Nephron (organoid): ENCODE data around the gene TBX15.

Source experiments
- H3K27ac Mint-ChIP-seq, 3 experiments: 2 replicates each; pipeline ENCODE4 v1.8.0; 2020; ENCODE audit warnings: mixed read lengths in 3 of 3, mild to moderate bottlenecking in 2 of 3, moderate library complexity in 1 of 3
- H3K27me3 Mint-ChIP-seq: 2 replicates; pipeline ENCODE4 v1.8.0; 2021; ENCODE audit warnings: low read depth, mild to moderate bottlenecking, moderate library complexity, mixed read lengths
- H3K36me3 Mint-ChIP-seq: 2 replicates; pipeline ENCODE4 v1.8.0; 2020; ENCODE audit warnings: low read depth, mixed read lengths
- H3K4me1 Mint-ChIP-seq: 2 replicates; pipeline ENCODE4 v1.8.0; 2020; ENCODE audit warnings: mixed read lengths
- H3K4me3 Mint-ChIP-seq, 3 experiments: 2 replicates each; pipeline ENCODE4 v1.8.0; 2020; ENCODE audit warnings: mild to moderate bottlenecking in 3 of 3, mixed read lengths in 3 of 3, moderate library complexity in 2 of 3
- H3K9me3 Mint-ChIP-seq: 2 replicates; pipeline ENCODE4 v1.8.0; 2020; ENCODE audit warnings: mixed read lengths
- TF ChIP-seq, protein P1 (sequence below), 3 experiments: fragments of 200-600 bp; sonication (generic); IDR thresholded peaks; one replicate each; pipeline ENCODE4 v1.5.0; 2021; ENCODE audit warnings: antibody characterized with exemption in 3 of 3; ENCODE audit not compliant: unreplicated experiment in 3 of 3

TBX15 gene

GRCh38 chr1:118842452-118843201, 145.5 kb downstream of the TBX15 start:
- peaks cover 6% of the 10 kb centered on the region for H3K4me1 Mint-ChIP-seq
- H3K27me3 Mint-ChIP-seq: no peaks in the 10 kb centered on the region
- peaks cover 3% of the 10 kb centered on the region for H3K9me3 Mint-ChIP-seq
- H3K36me3 Mint-ChIP-seq: no peaks in the 10 kb centered on the region
- H3K4me3 Mint-ChIP-seq: no peak overlapping the region
- no peak overlapping the region for H3K27ac Mint-ChIP-seq
- TF ChIP-seq, protein P1, sequence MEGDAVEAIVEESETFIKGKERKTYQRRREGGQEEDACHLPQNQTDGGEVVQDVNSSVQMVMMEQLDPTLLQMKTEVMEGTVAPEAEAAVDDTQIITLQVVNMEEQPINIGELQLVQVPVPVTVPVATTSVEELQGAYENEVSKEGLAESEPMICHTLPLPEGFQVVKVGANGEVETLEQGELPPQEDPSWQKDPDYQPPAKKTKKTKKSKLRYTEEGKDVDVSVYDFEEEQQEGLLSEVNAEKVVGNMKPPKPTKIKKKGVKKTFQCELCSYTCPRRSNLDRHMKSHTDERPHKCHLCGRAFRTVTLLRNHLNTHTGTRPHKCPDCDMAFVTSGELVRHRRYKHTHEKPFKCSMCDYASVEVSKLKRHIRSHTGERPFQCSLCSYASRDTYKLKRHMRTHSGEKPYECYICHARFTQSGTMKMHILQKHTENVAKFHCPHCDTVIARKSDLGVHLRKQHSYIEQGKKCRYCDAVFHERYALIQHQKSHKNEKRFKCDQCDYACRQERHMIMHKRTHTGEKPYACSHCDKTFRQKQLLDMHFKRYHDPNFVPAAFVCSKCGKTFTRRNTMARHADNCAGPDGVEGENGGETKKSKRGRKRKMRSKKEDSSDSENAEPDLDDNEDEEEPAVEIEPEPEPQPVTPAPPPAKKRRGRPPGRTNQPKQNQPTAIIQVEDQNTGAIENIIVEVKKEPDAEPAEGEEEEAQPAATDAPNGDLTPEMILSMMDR (IDR thresholded peaks at IDR 0.05; ENCODE audit: unreplicated experiment in 3 of 3): no peak

DNA sequence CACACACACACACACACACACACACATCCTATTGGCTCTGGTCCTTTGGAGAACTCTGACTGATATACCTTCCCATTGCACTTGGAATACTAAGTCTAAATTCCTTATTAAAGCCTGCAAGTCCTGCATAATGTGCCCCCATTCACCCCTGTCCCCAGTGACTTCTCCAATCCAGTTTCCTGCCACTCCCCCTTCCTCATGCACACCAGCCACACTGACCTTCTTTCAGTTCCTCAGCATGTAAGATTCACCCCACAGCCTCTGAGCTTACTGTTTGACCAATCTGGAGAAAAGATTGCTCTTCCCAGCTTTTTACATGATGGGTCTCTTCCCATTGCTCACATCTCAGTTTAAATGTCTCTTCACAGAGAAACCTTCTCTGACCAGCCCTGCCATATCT, 146.6 kb downstream of the TBX15 start:
- Mint-ChIP-seq H3K4me3 (no peak overlapping the region), H3K27me3 (no peaks in the 10 kb centered on the region), H3K4me1 (peaks cover 6% of the 10 kb centered on the region), H3K9me3 (peaks cover 3% of the 10 kb centered on the region), H3K27ac (no peak overlapping the region), H3K36me3 (no peaks in the 10 kb centered on the region)
- TF ChIP-seq, protein P1 (IDR thresholded peaks at IDR 0.05; ENCODE audit: unreplicated experiment in 3 of 3): no peak
